OCI-LY3 (cell line): ENCODE data around the gene FLOT2.
"Not testable (repeated sequence)": the region's sequence is repeated elsewhere in the genome, so short reads cannot be mapped to it uniquely, and the experiment has no call there.

ENCODE experiments used
- H2AFZ ChIP-seq: fragments of 200-600, 300-600 bp; shearing (Covaris generic); 2 replicates; pipeline ENCODE4 v1.6.0; 2014; ENCODE audit warnings: antibody characterized with exemption, low read depth, low read length
- H3K27ac ChIP-seq: fragments of 200-600, 300-600 bp; sonication (generic); 2 replicates; pipeline ENCODE4 v1.5.1; 2014; ENCODE audit warnings: mild to moderate bottlenecking, low read length, moderate library complexity, mixed read lengths
- H3K27me3 ChIP-seq: fragments of 200-600, 300-600 bp; sonication (generic); 2 replicates; pipeline ENCODE4 v1.6.1; 2014; ENCODE audit warnings: low read depth, low read length, mixed read lengths
- H3K36me3 ChIP-seq: fragments of 200-600, 300-600 bp; sonication (generic); replicated peaks from 2 replicates; pipeline ENCODE3; 2014; ENCODE audit warnings: low read depth, low read length, mixed read lengths
- H3K4me1 ChIP-seq: fragments of 300-600, 200-600 bp; sonication (generic); 2 replicates; pipeline ENCODE4 v1.6.1; 2014; ENCODE audit warnings: low read length, mixed read lengths
- H3K4me2 ChIP-seq: fragments of 200-600, 300-600 bp; sonication (generic); 2 replicates; pipeline ENCODE4 v1.6.1; 2014; ENCODE audit warnings: low read length, mixed read lengths
- H3K4me3 ChIP-seq: fragments of 300-600, 200-600 bp; sonication (generic); 2 replicates; pipeline ENCODE4 v1.5.1; 2014; ENCODE audit warnings: antibody characterized with exemption, mild to moderate bottlenecking, low read length, moderate library complexity
- H3K79me2 ChIP-seq: fragments of 300-600, 200-600 bp; shearing (Covaris generic); 2 replicates; pipeline ENCODE4 v1.6.1; 2014; ENCODE audit warnings: mild to moderate bottlenecking, low read length, mixed read lengths
- H3K9ac ChIP-seq: fragments of 300-600, 200-600 bp; shearing (Covaris generic); 2 replicates; pipeline ENCODE4 v1.6.0; 2014; ENCODE audit warnings: mild to moderate bottlenecking, low read length, moderate library complexity
- H3K9me3 ChIP-seq: fragments of 200-600, 300-600 bp; shearing (Covaris generic); 2 replicates; pipeline ENCODE4 v1.6.1; 2014; ENCODE audit warnings: low read length, mixed read lengths; ENCODE audit not compliant: insufficient read depth
- H4K20me1 ChIP-seq: fragments of 200-600, 300-600 bp; sonication (generic); 2 replicates; pipeline ENCODE4 v1.6.1; 2016; ENCODE audit warnings: low read length, mixed read lengths; ENCODE audit not compliant: insufficient read depth
- CTCF ChIP-seq: fragments of 200-600, 300-600 bp; sonication (generic); IDR thresholded peaks from 2 replicates; pipeline ENCODE4 v1.5.1; 2014; ENCODE audit warnings: antibody characterized with exemption, low read length, low read depth
- EZH2phosphoT487 ChIP-seq: fragments of 200-600 bp; shearing (Covaris generic); IDR thresholded peaks from 2 replicates; pipeline ENCODE4 v1.6.1; 2018; ENCODE audit warnings: antibody characterized with exemption, mixed run types, low read depth

FLOT2 gene

GRCh38 chr17:28895794-28896447 is 1.6 kb downstream of the FLOT2 start:
- Histone ChIP-seq H4K20me1 (no peaks in the 10 kb centered on the region), H3K27me3 (no peaks in the 10 kb centered on the region), H3K27ac (peak overlapping the region; percentile 98), H3K4me2 (peak overlapping the region; percentile 99), H3K36me3 (peaks cover 22% of the 10 kb centered on the region), H3K4me1 (peaks cover 74% of the 10 kb centered on the region), H2AFZ (no peak overlapping the region), H3K9me3 (no peaks in the 10 kb centered on the region), H3K9ac (peak overlapping the region; percentile 89), H3K79me2 (peaks cover 62% of the 10 kb centered on the region), H3K4me3 (peak overlapping the region; percentile 88)
- TF ChIP-seq CTCF, result no peak
- TF ChIP-seq EZH2phosphoT487, result no peak

GRCh38 chr17:28893248-28894183 is 4.0 kb downstream of the FLOT2 start:
- H3K79me2 ChIP-seq, result peaks cover 42% of the 10 kb centered on the region
- peak overlapping the region; percentile 67 for H3K4me3 ChIP-seq
- not testable (repeated sequence) for H2AFZ ChIP-seq, H3K9me3 ChIP-seq, H3K27me3 ChIP-seq, H3K36me3 ChIP-seq, H4K20me1 ChIP-seq
- peaks cover 84% of the 10 kb centered on the region for H3K4me1 ChIP-seq
- peak overlapping the region; percentile 88 for H3K9ac ChIP-seq
- peak overlapping the region; percentile 98 for H3K27ac ChIP-seq
- H3K4me2 ChIP-seq, result peak overlapping the region; percentile 91

- Histone ChIP-seq H3K27ac (peak overlapping the region; percentile 98), H4K20me1 (no peaks in the 10 kb centered on the region), H3K36me3 (peaks cover 4% of the 10 kb centered on the region), H3K4me3 (peak overlapping the region; percentile 67; the same call in 1 of the 2 replicates), H3K9me3 (no peaks in the 10 kb centered on the region), H3K4me2 (peak overlapping the region; percentile 73), H3K4me1 (peaks cover 90% of the 10 kb centered on the region), H3K79me2 (peaks cover 33% of the 10 kb centered on the region), H3K9ac (peak overlapping the region; percentile 88; the same call in 1 of the 2 replicates), H2AFZ (no peak overlapping the region), H3K27me3 (no peaks in the 10 kb centered on the region)
- TF ChIP-seq CTCF (no peak), EZH2phosphoT487 (no peak)
Observed at GRCh38 chr17:28892024-28892423, 5.5 kb downstream of the FLOT2 start.

- Histone ChIP-seq H3K4me2 (peak overlapping the region; percentile 73), H2AFZ (no peak overlapping the region), H4K20me1 (no peaks in the 10 kb centered on the region), H3K27me3 (no peaks in the 10 kb centered on the region), H3K4me1 (peaks cover 89% of the 10 kb centered on the region), H3K36me3 (peaks cover 4% of the 10 kb centered on the region), H3K9ac (peak overlapping the region; percentile 88; the same call in 1 of the 2 replicates), H3K9me3 (no peaks in the 10 kb centered on the region), H3K79me2 (peaks cover 25% of the 10 kb centered on the region), H3K4me3 (no peak overlapping the region), H3K27ac (peak overlapping the region; percentile 98)
- TF ChIP-seq EZH2phosphoT487 (no peak), CTCF (no peak)
Observed at GRCh38 chr17:28891201-28891600, 6.3 kb downstream of the FLOT2 start.
